GM18505 (cell line): ENCODE results near the gene ZPLD1.

Source experiments
- ATAC-seq: cut with Tn5 transposase; IDR thresholded peaks from one replicate; pipeline ENCODE4 v1.9.1; 2021; ENCODE audit not compliant: unreplicated experiment
- POLR2A ChIP-seq: IDR thresholded peaks from 4 replicates; pipeline ENCODE4 v1.6.1; 2011; ENCODE audit warnings: borderline replicate concordance; ENCODE audit not compliant: insufficient read depth, insufficient read length; ENCODE audit errors: extremely low read depth

ZPLD1 gene

DNA sequence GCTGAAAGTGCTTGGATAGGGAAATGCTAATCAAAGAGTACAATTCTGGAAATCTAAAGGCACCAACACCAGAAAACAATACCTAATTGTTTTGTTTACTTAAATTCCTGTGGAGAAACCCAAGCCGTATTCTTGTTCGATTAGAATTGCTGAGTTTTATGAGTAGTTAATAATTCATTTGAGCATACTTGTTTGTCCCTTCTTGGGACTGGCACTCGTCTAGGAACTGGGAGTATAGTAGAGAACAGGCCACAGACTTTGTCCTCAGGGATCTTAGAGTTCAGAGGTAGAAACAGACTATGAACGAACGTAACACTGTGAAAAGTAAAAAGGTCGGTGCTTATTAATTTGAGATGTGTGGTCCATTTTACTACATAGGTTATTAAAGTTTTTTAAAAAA, 39.4 kb downstream of the ZPLD1 start:
- TF ChIP-seq POLR2A: no peak
- no peak for ATAC-seq

DNA sequence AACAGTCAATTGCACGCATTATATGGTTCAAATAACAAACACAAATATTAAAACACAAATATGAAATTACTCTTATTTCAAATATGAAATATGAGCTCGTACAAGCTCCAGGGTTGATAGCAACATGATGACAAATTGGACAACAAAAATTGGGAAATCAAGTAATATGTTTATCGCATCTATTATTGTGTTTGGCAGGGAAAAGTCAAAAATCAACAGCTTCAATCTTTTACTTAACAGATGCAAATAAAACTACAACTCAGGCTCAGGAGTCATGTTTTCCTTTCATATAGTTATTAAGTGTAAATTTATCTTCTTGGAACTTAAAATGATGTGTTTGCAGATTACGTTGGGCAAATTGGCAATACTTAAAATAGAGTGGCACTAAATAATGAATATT, 41.4 kb downstream of the ZPLD1 start:
- TF ChIP-seq POLR2A: no peak
- ATAC-seq: no peak

DNA sequence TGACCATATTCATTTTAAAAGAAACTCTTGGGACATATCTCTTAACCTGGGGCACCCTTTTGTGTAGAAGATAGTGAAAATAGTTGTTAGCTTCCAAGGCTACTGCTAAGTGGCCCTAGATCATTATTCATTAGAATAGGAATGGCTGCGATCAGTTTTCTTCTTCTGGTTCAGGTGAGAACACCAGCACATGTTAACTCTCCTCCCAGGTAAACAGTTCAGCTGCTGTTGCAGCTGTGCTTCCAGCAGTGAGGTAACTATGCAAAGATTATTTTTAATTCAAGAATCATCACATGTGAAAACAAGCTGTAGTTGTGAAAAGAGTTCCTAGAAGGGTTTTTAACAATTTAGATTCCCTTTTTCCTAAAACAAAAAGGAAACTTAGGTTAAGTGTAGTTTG, 43.3 kb downstream of the ZPLD1 start:
- ATAC-seq: no peak
- no peak for TF ChIP-seq POLR2A

DNA sequence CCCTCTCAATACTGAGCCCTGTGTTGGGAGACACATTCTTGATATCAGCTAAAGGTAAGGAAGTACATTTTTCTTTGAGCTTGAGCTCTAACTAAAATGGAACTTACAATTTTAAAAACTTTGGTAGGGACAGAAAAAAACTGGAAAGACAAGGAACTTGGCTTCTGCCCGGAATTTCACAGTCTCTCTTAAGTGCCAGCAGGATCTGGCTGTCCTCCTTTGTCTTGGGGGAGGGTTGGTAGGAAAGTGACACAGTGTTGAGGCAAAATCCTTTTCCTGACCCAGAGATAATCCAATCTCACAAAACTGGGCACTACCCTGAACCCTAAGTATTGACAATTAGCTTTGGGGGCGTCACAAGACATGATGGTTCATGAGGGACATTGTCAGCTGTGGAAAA, 45.3 kb downstream of the ZPLD1 start:
- TF ChIP-seq POLR2A: no peak
- ATAC-seq: no peak

DNA sequence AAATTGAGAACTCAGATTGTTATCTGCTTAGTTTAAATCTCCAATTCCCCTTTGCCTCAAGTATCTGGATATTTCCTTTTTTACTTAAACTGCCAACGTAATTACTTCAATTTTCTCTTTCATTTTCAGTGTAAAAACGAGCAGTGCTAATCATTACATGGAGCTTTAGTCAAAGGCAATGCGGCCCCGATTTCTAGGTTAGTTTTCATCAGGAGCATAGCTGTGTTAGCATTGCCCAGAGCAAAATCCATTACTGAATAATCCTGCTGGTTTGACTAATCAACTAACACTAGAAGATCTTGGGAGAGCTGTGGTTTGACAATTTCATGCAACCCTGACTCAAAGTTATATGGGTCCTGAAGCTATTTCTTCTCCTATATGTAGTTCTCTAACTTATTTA, 46.2 kb downstream of the ZPLD1 start:
- no peak for TF ChIP-seq POLR2A
- no peak for ATAC-seq

DNA sequence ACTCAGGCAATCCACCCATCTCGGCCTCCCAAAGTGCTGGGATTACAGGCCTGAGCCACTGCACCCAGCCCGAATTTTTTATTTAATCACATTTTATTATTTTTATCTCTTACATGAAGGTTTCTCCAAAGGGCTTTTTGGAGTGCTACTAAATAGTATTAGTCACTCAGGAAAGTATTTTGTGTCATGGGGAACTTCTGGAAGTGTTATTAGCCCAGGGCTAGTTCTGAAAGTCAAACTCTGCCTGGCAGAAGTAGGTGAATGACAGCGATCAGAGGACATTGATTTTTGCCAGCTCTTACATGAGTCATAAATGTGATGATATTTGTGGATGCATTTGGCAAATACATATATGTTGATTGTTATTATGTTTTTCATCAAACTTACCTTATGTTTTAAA, 48.7 kb downstream of the ZPLD1 start:
- no peak for ATAC-seq
- no peak for TF ChIP-seq POLR2A

DNA sequence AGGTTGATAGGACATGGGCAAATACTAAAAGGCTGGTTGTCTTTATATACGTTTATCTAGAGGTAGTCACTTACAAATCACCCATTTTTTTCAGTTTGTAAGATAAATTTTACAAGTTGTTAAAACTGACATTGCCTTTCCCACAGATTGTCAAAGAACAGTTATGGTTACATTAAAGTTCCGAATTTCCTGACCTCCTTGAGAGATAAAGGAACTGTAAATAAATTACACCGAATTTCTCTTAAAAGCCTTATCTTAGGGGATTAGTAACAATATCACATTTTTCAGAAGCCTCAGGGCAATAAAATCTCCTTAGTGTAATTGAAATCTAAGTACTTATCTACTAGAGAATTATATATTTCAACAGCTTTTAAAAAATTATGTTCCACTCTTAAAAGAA, 49.5 kb downstream of the ZPLD1 start:
- no peak for TF ChIP-seq POLR2A

DNA sequence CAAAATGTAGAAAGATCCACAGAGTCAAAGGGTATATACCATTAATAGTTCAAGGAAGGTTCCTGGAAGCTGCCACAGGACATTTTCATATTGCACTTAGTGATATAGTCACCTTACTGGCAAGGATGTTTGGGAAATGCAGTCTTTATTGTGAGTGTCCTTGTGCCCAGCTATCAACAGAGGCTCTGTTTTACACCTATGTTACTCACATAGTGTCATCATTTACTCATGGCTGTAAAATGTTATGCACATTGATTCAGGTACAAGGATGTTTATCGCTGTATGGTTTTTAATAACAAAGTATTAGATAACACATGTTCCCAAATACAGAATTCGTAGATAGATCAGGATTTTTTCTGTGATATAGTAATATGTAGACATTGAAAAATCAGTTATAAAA, 50.9 kb downstream of the ZPLD1 start:
- ATAC-seq: no peak
- no peak for TF ChIP-seq POLR2A

More for the DNA sequence above, 49.5 kb downstream of the ZPLD1 start:
- ATAC-seq: no peak

DNA sequence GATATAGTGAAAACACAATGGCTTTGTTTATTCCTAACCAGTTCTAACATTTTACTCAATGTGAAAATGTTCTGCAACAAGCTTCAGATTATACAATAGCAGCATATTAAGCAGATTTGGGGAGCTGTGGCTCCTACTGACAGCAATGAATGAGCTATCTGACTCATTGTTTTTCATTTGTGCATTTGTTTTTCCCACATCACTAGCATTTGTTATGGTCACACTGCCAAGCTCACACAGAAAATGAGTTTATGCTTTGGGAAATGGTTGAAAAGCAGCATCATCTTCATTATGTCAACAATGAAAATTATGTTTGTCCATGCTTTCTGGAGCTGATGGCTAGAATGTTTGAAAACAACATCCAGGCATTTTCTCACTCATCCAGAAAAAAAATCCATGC, 53.5 kb downstream of the ZPLD1 start:
- ATAC-seq: no peak
- no peak for TF ChIP-seq POLR2A

DNA sequence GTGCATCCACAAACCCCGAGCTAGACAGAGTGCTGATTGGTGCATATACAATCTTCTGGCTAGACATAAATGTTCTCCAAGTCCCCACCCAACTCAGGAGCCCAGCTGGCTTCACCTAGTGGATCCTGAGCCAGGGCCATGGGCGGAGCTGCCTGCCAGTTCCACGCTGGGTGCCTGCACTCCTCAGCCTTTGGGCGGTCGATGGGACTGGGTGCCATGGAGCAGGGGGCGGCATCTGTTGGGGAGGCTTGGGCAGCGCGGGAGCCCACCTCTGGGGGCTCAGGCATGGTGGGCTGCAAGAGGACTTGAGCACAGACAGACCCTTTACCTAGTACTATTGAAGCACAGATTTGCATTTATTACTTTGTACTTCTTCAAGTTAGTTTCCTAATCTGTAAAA, 57.5 kb downstream of the ZPLD1 start:
- no peak for TF ChIP-seq POLR2A
- no peak for ATAC-seq

DNA sequence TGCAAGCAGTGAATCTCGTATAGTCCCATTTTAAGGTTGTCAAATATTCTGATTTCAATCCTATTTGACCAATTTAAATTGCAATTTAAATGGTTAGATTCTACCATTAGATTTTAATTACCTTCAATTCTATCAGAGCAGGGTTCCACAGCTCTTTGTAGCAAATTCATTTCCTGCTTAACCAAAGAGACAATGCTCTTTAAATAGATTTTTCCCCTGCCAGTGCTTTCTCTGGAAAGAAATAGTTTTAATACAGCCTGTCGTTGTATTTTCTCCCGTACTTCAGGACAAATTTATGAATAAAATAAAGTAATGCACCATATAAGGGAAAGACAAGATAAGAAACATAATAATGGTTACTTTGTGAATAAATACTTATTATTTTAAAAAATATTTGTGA, 62.8 kb downstream of the ZPLD1 start:
- no peak for TF ChIP-seq POLR2A
- no peak for ATAC-seq

DNA sequence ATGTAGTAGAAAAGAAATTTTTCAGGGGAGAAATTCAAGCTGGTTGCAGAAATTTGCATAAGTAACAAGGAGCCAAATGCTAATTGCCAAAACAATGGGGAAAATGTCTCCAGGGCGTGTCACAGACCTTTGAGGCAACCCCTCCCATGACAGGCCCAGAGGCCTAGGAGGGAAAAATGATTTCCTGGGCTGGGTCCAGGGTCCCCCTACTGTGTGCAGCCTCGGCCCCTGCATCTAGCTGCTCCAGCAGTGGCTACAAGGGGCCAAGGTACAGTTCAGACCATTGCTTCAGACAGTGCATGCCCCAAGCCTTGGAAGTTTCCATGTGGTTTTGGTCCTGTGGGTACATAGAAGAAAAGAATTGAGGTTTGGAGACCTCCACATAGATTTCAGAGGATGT, 70.7 kb downstream of the ZPLD1 start:
- no peak for ATAC-seq

DNA sequence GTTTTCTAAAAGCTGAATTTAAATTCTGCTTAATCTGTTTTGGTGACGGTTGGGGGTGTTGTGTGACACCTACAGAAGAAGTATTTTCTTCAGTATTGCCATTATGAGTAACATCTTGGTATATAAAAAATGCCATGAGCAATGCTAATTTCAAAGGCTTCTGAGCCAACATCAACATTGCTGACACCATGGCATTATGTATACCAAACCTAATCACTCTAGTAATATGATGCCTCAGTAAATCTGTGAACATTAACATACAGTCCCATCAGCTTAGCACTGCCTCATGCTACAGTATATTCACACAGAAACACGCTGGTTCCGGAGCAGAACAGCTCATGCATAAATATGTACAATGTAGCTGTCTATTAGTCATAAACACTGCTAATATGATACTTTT, 75.8 kb downstream of the ZPLD1 start:
- ATAC-seq: no peak
- no peak for TF ChIP-seq POLR2A

More for the DNA sequence above, 70.7 kb downstream of the ZPLD1 start:
- TF ChIP-seq POLR2A: no peak

DNA sequence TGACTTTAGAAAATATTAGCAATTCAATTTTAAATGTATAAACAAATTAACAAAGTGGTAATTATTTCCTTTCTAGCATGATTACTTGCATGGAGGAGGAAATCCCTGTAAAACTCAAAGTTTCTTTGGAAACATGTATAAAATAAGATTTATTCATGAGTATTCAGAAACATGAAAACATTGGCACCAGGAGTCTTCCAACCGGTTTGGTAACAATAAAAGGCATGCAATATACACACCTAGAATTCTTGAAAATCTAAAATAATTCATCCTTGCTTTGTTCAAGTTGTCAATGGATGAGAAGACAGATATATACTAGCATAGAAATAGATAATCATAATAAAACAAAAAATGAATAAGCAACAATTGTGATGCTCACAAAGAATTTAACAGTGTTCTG, 76.4 kb downstream of the ZPLD1 start:
- ATAC-seq: no peak
- TF ChIP-seq POLR2A: no peak

DNA sequence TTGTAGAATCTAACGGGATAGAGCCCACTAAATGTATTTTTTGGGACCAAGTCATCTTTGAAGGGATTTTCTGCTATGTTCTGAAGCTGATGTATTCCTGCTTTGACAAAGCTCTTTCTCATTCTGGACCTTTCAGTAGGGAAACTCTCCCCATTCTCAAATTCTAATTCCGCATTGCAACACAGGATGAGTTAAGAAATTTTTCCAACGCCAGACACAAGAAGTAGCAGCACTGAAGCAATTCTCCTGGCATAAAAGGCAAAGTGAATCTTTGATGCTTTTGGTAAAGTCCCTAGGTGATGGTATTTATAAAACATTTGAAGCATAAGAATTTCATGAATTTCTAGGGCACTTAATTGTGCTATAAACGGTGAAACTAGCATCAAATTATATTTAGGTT, 76.8 kb downstream of the ZPLD1 start:
- no peak for TF ChIP-seq POLR2A
- no peak for ATAC-seq
